HepG2 (cell line): ENCODE measurements around the gene ATG4B.

ENCODE experiments used
- CTCF ChIP-seq: sonication (generic); formaldehyde crosslinking; IDR thresholded peaks from 2 replicates; pipeline ENCODE4 v1.5.0; 2020; ENCODE audit warnings: mild to moderate bottlenecking, missing genetic modification reagents, moderate library complexity
- FOXA1 ChIP-seq, 2 experiments: fragments of 450-650 bp in 1 of 2; sonication (generic) in 1 of 2; formaldehyde crosslinking in 1 of 2; IDR thresholded peaks; 2 replicates each; pipeline versions ENCODE4 v1.4.0 to v1.6.1; 2016 to 2020; ENCODE audit warnings: missing genetic modification reagents in 1 of 2
- GABPA ChIP-seq, 2 experiments: IDR thresholded peaks; 2 replicates each; pipeline ENCODE4 v1.6.1; 2011 to 2016; ENCODE audit warnings: low read depth in 2 of 2, low read length in 1 of 2, missing biosample characterization in 1 of 2, missing genetic modification characterization in 1 of 2
- HDAC2 ChIP-seq: sonication (generic); formaldehyde crosslinking; IDR thresholded peaks from 2 replicates; pipeline ENCODE4 v1.4.0; 2020; ENCODE audit warnings: missing genetic modification reagents
- HOXA7 ChIP-seq: sonication (generic); formaldehyde crosslinking; IDR thresholded peaks from 2 replicates; pipeline ENCODE4 v1.8.1; 2022; ENCODE audit warnings: mild to moderate bottlenecking, missing genetic modification reagents, moderate library complexity
- MTA3 ChIP-seq: sonication (generic); formaldehyde crosslinking; IDR thresholded peaks from 2 replicates; pipeline ENCODE4 v1.4.0; 2020; ENCODE audit warnings: missing genetic modification reagents
- RAD21 ChIP-seq: fragments of 450-650 bp; formaldehyde crosslinking; IDR thresholded peaks from 2 replicates; pipeline ENCODE4 v1.5.0; 2020; ENCODE audit warnings: mild to moderate bottlenecking
- RFX3 ChIP-seq: IDR thresholded peaks from 2 replicates; pipeline ENCODE4 v1.6.1; 2016; ENCODE audit warnings: missing biosample characterization, missing genetic modification reagents
- RNF2 ChIP-seq: fragments of 450-650 bp; conservative IDR thresholded peaks from 2 replicates; pipeline ENCODE4 v1.6.1; 2016; ENCODE audit warnings: low read depth
- SRF ChIP-seq: IDR thresholded peaks from 2 replicates; pipeline ENCODE4 v1.6.1; 2011; ENCODE audit warnings: mild to moderate bottlenecking, low read depth, low read length, moderate library complexity
- ZFP91 ChIP-seq: sonication (generic); formaldehyde crosslinking; IDR thresholded peaks from 2 replicates; pipeline ENCODE4 v1.9.0; 2022; ENCODE audit warnings: missing genetic modification reagents, mild to moderate bottlenecking, borderline replicate concordance
- ZNF318 ChIP-seq: sonication (generic); formaldehyde crosslinking; IDR thresholded peaks from 2 replicates; pipeline ENCODE4 v1.4.0; 2020; ENCODE audit warnings: mild to moderate bottlenecking, missing genetic modification reagents
- TF ChIP-seq, protein P1 (sequence below): sonication (generic); formaldehyde crosslinking; conservative IDR thresholded peaks from 2 replicates; pipeline ENCODE4 v1.5.0; 2020; ENCODE audit warnings: missing genetic modification reagents

DNA sequence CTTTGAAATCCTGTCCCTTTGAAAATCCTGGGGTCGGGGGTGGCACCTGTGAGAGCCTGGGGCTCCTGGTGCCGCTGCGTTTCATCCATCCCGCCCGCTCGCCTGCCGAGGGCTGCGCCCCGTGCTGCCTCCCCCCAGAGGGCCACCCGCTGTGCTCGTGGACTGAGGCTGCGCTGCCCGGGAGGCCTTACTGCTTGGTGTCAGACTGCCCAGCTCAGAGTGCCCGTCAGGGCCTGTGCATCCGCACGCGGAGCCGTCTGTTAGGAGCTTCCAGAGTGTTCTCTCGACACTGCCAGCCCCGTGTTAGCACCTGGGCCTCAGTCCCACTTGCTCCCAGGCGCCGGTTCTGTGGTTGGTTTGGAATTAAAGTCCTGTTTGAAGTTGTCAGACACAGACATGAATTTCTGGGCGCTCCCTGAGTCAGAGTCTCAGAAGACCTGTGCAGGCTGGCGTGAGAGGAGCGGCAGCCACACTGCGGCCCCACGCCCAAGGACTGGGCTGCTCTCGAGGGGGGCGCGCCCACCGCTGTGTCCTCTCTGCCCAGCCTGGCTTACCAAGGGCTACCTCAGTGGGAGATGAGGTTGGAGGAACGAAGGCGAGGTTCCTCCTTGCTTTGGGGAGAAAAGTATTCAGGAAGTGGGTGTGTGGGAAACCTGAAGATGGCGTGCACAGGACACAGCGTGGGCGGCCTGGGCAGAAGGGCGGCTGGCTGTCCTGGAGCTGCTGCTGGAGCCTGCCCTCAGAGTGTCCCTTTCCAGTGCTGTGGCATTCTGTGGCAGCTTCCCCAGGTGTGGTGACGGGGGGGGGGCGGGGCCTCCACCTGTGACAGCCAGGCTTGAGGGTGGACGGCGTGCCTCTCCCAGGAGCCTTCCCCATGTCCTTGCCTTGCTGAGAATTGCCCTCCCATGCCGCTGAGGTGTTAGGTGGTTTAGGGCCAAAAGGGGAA is 35.0 kb downstream of the ATG4B start:
- no peak for TF ChIP-seq RAD21
- no peak for TF ChIP-seq ZNF318 (CRISPR knock-in tag)
- no peak for TF ChIP-seq CTCF (CRISPR knock-in tag)
- no peak for TF ChIP-seq GABPA (IDR thresholded peaks at IDR 0.05; ENCODE audit: low read depth, low read length)
- no peak for TF ChIP-seq GABPA (CRISPR knock-in tag; IDR thresholded peaks at IDR 0.05; ENCODE audit: low read depth)
- no peak for TF ChIP-seq FOXA1 (IDR thresholded peaks at IDR 0.05)
- TF ChIP-seq FOXA1 (CRISPR knock-in tag; IDR thresholded peaks at IDR 0.05), result no peak
- TF ChIP-seq HDAC2 (CRISPR knock-in tag), result no peak
- TF ChIP-seq RNF2, result no peak
- TF ChIP-seq, protein P1, sequence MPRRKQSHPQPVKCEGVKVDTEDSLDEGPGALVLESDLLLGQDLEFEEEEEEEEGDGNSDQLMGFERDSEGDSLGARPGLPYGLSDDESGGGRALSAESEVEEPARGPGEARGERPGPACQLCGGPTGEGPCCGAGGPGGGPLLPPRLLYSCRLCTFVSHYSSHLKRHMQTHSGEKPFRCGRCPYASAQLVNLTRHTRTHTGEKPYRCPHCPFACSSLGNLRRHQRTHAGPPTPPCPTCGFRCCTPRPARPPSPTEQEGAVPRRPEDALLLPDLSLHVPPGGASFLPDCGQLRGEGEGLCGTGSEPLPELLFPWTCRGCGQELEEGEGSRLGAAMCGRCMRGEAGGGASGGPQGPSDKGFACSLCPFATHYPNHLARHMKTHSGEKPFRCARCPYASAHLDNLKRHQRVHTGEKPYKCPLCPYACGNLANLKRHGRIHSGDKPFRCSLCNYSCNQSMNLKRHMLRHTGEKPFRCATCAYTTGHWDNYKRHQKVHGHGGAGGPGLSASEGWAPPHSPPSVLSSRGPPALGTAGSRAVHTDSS (CRISPR knock-in tag), result no peak
- TF ChIP-seq RFX3 (CRISPR knock-in tag), result no peak
- no peak for TF ChIP-seq ZFP91 (CRISPR knock-in tag)
- no peak for TF ChIP-seq SRF
- no peak for TF ChIP-seq HOXA7
- TF ChIP-seq MTA3 (CRISPR knock-in tag), result no peak
